K562 (cell line): ENCODE data around the gene RNF32. TPM values are rescaled to one million over a fixed set of nuclear protein-coding genes. Genes with fewer than 3 reads are reported as not detected.
A peak's percentile ranks its signal among the peaks of the same experiment; 100 is the strongest.

ENCODE experiments used
- ATAC-seq: fragments of 200-7000 bp; cut with Tn5 transposase; 3 replicates; pipeline ENCODE4 v1.9.1; 2020; ENCODE audit warnings: moderate library complexity
- BruUV-seq: library from RNA; stranded (reverse); fragments of 400-500 nt; replicated peaks from 2 replicates; lab custom pipeline; 2021; lab: Mats Ljungman, UMichigan
- CTCF ChIA-PET: fragments of 300-600 bp; formaldehyde crosslinking; extraction: SDS; loops from one replicate; lab custom pipeline; 2021; ENCODE audit warnings: low intra/inter-chr PET ratio; lab: Yijun Ruan, JAX
- POLR2A ChIA-PET: fragments of 300-600, 350-650 bp; sonication (Branson Sonifier 250); formaldehyde crosslinking; extraction: SDS; loops from one replicate; lab custom pipeline; 2021; ENCODE audit warnings: antibody characterized with exemption, inconsistent platforms; lab: Yijun Ruan, JAX
- DNase-seq, 4 experiments: peaks; one replicate each; pipeline versions ENCODE4 v3.0.0 to v3.0.0-alpha.2; 2011 to 2018; ENCODE audit warnings: low spot score in 3 of 4, mixed read lengths in 3 of 4; ENCODE audit errors: extremely low read depth in 1 of 4
- FAIRE-seq: peaks from 2 replicates; lab custom pipeline; 2011; peaks lifted over from hg19 to GRCh38; lab: Jason Lieb, UNC
- H2AFZ ChIP-seq: 2 replicates; pipeline ENCODE4 v1.6.0; 2011; ENCODE audit warnings: low read depth, low read length, control low read depth, inconsistent platforms
- H3K27ac ChIP-seq: fragments of 200-600 bp; 3 replicates; pipeline ENCODE4 v1.8.0; 2011; ENCODE audit warnings: low read depth, mild to moderate bottlenecking, control low read depth, inconsistent platforms, low read length, moderate library complexity, mixed read lengths; ENCODE audit errors: extremely low read depth
- H3K27me3 ChIP-seq, 2 experiments: fragments of 300-600 bp in 1 of 2; 2 replicates in 1 of 2; 3 replicates in 1 of 2; pipeline versions ENCODE4 v1.6.0 to v1.8.0; 2011; ENCODE audit warnings: inconsistent platforms in 2 of 2, low read length in 2 of 2, mild to moderate bottlenecking in 1 of 2, mixed read lengths in 1 of 2, moderate library complexity in 1 of 2; ENCODE audit not compliant: control insufficient read depth in 2 of 2, insufficient read depth in 2 of 2
- H3K36me3 ChIP-seq: fragments of 300-600 bp; 3 replicates; pipeline ENCODE4 v1.8.0; 2011; ENCODE audit warnings: mild to moderate bottlenecking, low read length, inconsistent platforms; ENCODE audit not compliant: control insufficient read depth, insufficient read depth
- H3K4me1 ChIP-seq, 2 experiments: fragments of 200-600 bp in 1 of 2; replicated peaks in 1 of 2; 2 replicates in 1 of 2; 3 replicates in 1 of 2; pipeline versions ENCODE4 v1.5.1 to v1.8.0; 2011; ENCODE audit warnings: inconsistent platforms in 2 of 2, low read length in 2 of 2, mild to moderate bottlenecking in 1 of 2, mixed read lengths in 1 of 2, moderate library complexity in 1 of 2; ENCODE audit not compliant: control insufficient read depth in 2 of 2, insufficient read depth in 2 of 2
- H3K4me2 ChIP-seq: 2 replicates; pipeline ENCODE4 v1.6.1; 2011; ENCODE audit warnings: low read length, control low read depth, inconsistent platforms, mixed read lengths; ENCODE audit not compliant: insufficient read depth
- H3K4me3 ChIP-seq: fragments of 200-600 bp; sonication (generic), shearing (Covaris generic); 2 replicates; pipeline ENCODE4 v1.5.1; 2016; ENCODE audit warnings: control low read depth, inconsistent platforms
- H3K79me2 ChIP-seq: fragments of 200-600 bp; 3 replicates; pipeline ENCODE4 v1.8.0; 2011; ENCODE audit warnings: low read length, inconsistent platforms; ENCODE audit not compliant: control insufficient read depth, insufficient read depth
- H3K9ac ChIP-seq, 2 experiments: 2 replicates each; pipeline versions ENCODE4 v1.6.0 to v1.6.1; 2011; ENCODE audit warnings: low read depth in 2 of 2, low read length in 2 of 2, control low read depth in 1 of 2, inconsistent platforms in 1 of 2, mild to moderate bottlenecking in 1 of 2, mixed read lengths in 1 of 2; ENCODE audit not compliant: insufficient read depth in 1 of 2
- H3K9me1 ChIP-seq: one replicate; pipeline ENCODE4 v1.6.0; 2011; ENCODE audit warnings: inconsistent platforms, mild to moderate bottlenecking, low read length, moderate library complexity; ENCODE audit not compliant: control insufficient read depth, insufficient read depth
- H3K9me3 ChIP-seq: replicated peaks from 2 replicates; pipeline ENCODE4 v1.5.1; 2011; ENCODE audit warnings: low read depth, low read length, inconsistent platforms; ENCODE audit not compliant: control insufficient read depth, insufficient read depth
- H4K20me1 ChIP-seq: replicated peaks from 2 replicates; pipeline ENCODE4 v1.6.1; 2011; ENCODE audit warnings: low read length, inconsistent platforms, mixed read lengths; ENCODE audit not compliant: control insufficient read depth, insufficient read depth
- CEBPB ChIP-seq: fragments of 450-650 bp; IDR thresholded peaks from 2 replicates; pipeline ENCODE4 v1.6.1; 2016; ENCODE audit warnings: missing genetic modification characterization, missing compliant biosample characterization
- KLF16 ChIP-seq: IDR thresholded peaks from 2 replicates; pipeline ENCODE4 v1.6.1; 2016; ENCODE audit warnings: antibody characterized with exemption
- MNT ChIP-seq, 2 experiments: fragments of 450-650 bp; conservative IDR thresholded peaks; 2 replicates each; pipeline ENCODE4 v1.6.1; 2017; ENCODE audit warnings: mild to moderate bottlenecking in 2 of 2, moderate library complexity in 2 of 2
- SRSF7 ChIP-seq: fragments of 200-400 bp; formaldehyde crosslinking; optimal IDR thresholded peaks from 2 replicates; pipeline ENCODE3; 2017; ENCODE audit warnings: mild to moderate bottlenecking, low read depth, low read length
- WGBS: fragments of 100-300 bp; shearing (Covaris generic); methylation state at CpG from one replicate; pipeline ENCODE4 v1.1.6; 2016; ENCODE audit warnings: low coverage, mixed read lengths; ENCODE audit not compliant: insufficient coverage; ENCODE audit errors: missing lambda C conversion rate; 5-methylcytosine and 5-hydroxymethylcytosine counted together
- in situ Hi-C: fragments of 300-500 bp; cut with MboI; formaldehyde crosslinking; loops from 4 replicates; pipeline ENCODE4 v1.15.0; 2018; ENCODE audit warnings: inconsistent platforms, mixed read lengths
- intact Hi-C: fragments of 100-400 bp; cut with micrococcal nuclease; formaldehyde crosslinking; loops from 2 replicates; pipeline ENCODE4 v1.14.2; 2022
- polyA plus RNA-seq, 8 experiments: library from polyadenylated mRNA; depleted of rRNA in 4 of 8; stranded (reverse) in 5 of 8; unstranded in 3 of 8; fragments of >200 nt; fragmentation: Nextera tagmentation in 2 of 8; fragmentation: Illumina TruSeq in 1 of 8; extraction: Ambion mirVana in 2 of 8; extraction: Trizol in 1 of 8; gene quantifications; 2 replicates each; pipeline versions ENCODE4 v1.2.1 to v1.2.3, GENCODE V29; 2011 to 2014; ENCODE audit warnings: inconsistent platforms in 1 of 8, missing spikeins in 1 of 8
- total RNA-seq, 7 experiments: library from RNA; depleted of rRNA in 6 of 7; stranded (reverse); fragments of >200 nt in 6 of 7; fragmentation: Illumina TruSeq in 2 of 7; extraction: Trizol in 2 of 7; gene quantifications; 2 replicates each; pipeline versions ENCODE4 v1.2.1 to v1.2.3, GENCODE V29; 2011 to 2021; ENCODE audit warnings: low replicate concordance in 1 of 7

Gene RNF32
- total and polyA plus RNA-seq, 9 of the 15 experiments (the other 6 are each of a cell fraction or from before 2014, with no cell fraction given): 2.6 to 7.0 (median 4.6) TPM

GRCh38 chr7:156651474-156651873, 10.9 kb downstream of the RNF32 start:
- BruUV-seq: no TSS peak
- Histone ChIP-seq H3K36me3 (no peaks in the 10 kb centered on the region), H3K27me3 (no peaks in the 10 kb centered on the region), H3K27ac (no peak overlapping the region), H2AFZ (no peak overlapping the region), H3K4me1 (peaks cover under 1 to 3% of the 10 kb centered on the region in 2 experiments; a peak in 1 of 5 replicates), H3K9me1 (no peaks in the 10 kb centered on the region), H3K4me3 (no peak overlapping the region), H3K9me3 (no peaks in the 10 kb centered on the region), H3K4me2 (no peak overlapping the region), H4K20me1 (no peaks in the 10 kb centered on the region), H3K79me2 (no peaks in the 10 kb centered on the region), H3K9ac (no peak overlapping the region)
- 32% methylated on average over 4 of the region's 4 CpGs for WGBS
- intact Hi-C loops: no loop called here
- in situ Hi-C loops: no loop called here
- ATAC-seq: no peak
- ChIA-PET CTCF (interaction anchor here (1.3 to 2.6 kb wide), 2 partner anchors 165 to 166 kb away, joined by 3 to 14 read pairs; no protein-coding TSS in a partner anchor), POLR2A (no interaction called here)
- TF ChIP-seq SRSF7: no peak
- FAIRE-seq: no peak
- no peak for DNase-seq

- H3K79me2 ChIP-seq: no peaks in the 10 kb centered on the region
- intact Hi-C loops (no loop called here), in situ Hi-C loops (no loop called here)
- DNase-seq (no peak), ATAC-seq (no peak), FAIRE-seq (no peak)
- H3K9ac ChIP-seq: no peak overlapping the region
- no peaks in the 10 kb centered on the region for H4K20me1 ChIP-seq
- no peak overlapping the region for H3K4me2 ChIP-seq
- no peak overlapping the region for H3K4me3 ChIP-seq
- WGBS: 58% methylated on average over 8 of the region's 8 CpGs
- ChIA-PET CTCF (interaction anchor here (1.3 kb wide), 1 partner anchor 164 kb away, joined by 3 read pairs; no protein-coding TSS in a partner anchor), POLR2A (interaction anchor here (0.5 to 2.0 kb wide), 4 partner anchors 11 to 854 kb away, joined by 3 to 13 read pairs (median 4); partner anchors contain the start of gene RNF32)
- H3K27ac ChIP-seq: no peak overlapping the region
- BruUV-seq: no TSS peak
- no peak overlapping the region for H2AFZ ChIP-seq
- no peaks in the 10 kb centered on the region for H3K36me3 ChIP-seq
- no peaks in the 10 kb centered on the region for H3K9me1 ChIP-seq
- no peaks in the 10 kb centered on the region for H3K27me3 ChIP-seq
- TF ChIP-seq CEBPB (peak; percentile 41; the same call in 1 of the 2 replicates), KLF16 (no peak), MNT (conservative IDR thresholded peaks at IDR 0.05) (no peak)
- no peaks in the 10 kb centered on the region for H3K9me3 ChIP-seq
- peaks cover 3% of the 10 kb centered on the region in 2 experiments; a peak in 1 of 5 replicates for H3K4me1 ChIP-seq
These were observed 12.5 kb downstream of the RNF32 start for GRCh38 chr7:156652886-156653568.
